Panc1 (cell line): ENCODE results near the gene RAMP2.

Experiments used
- POLR2AphosphoS5 ChIP-seq: IDR thresholded peaks from 2 replicates; pipeline ENCODE4 v1.6.1; 2012; ENCODE audit warnings: mild to moderate bottlenecking, low read depth, low read length, moderate library complexity
- SIN3A ChIP-seq: IDR thresholded peaks from 2 replicates; pipeline ENCODE4 v1.6.1; 2012; ENCODE audit warnings: low read depth, mild to moderate bottlenecking, low read length, moderate library complexity, borderline replicate concordance; ENCODE audit not compliant: insufficient read depth
- TCF7L2 ChIP-seq: IDR thresholded peaks from 2 replicates; pipeline ENCODE4 v1.6.1; 2011; ENCODE audit warnings: mild to moderate bottlenecking, low read depth, low read length, inconsistent platforms
- TF ChIP-seq, protein P1 (sequence below): fragments of 450-650 bp; IDR thresholded peaks from 2 replicates; pipeline ENCODE4 v1.5.1; 2017; ENCODE audit warnings: mild to moderate bottlenecking
- TF ChIP-seq, protein P2 (sequence below), 2 experiments: IDR thresholded peaks; 2 replicates each; pipeline ENCODE4 v1.6.1; 2011 to 2012; ENCODE audit warnings: low read depth in 2 of 2, control low read depth in 1 of 2, low read length in 1 of 2, mild to moderate bottlenecking in 1 of 2, moderate library complexity in 1 of 2; ENCODE audit not compliant: insufficient read depth in 1 of 2

DNA sequence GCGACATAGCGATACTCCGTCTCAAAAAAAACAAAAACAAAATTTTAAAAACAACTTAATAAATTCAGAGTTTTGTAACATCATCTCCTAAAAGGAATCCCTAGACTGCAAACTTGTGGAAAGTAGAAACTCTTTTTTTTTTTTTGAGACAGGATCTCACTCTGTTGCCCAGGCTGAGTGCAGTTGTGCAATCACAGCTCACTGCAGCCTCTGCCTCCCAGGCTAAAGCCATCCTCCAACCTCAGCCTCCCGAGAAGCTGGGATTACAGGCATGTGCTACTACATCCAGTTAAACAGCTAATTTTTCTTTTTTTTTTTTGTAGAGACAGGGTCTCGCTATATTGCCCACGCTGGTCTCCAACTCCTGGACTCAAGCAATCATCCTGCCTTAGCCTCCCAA, 35.9 kb upstream of the RAMP2 start:
- TF ChIP-seq SIN3A (no peak), POLR2AphosphoS5 (no peak), TCF7L2 (no peak)
- TF ChIP-seq, protein P1, sequence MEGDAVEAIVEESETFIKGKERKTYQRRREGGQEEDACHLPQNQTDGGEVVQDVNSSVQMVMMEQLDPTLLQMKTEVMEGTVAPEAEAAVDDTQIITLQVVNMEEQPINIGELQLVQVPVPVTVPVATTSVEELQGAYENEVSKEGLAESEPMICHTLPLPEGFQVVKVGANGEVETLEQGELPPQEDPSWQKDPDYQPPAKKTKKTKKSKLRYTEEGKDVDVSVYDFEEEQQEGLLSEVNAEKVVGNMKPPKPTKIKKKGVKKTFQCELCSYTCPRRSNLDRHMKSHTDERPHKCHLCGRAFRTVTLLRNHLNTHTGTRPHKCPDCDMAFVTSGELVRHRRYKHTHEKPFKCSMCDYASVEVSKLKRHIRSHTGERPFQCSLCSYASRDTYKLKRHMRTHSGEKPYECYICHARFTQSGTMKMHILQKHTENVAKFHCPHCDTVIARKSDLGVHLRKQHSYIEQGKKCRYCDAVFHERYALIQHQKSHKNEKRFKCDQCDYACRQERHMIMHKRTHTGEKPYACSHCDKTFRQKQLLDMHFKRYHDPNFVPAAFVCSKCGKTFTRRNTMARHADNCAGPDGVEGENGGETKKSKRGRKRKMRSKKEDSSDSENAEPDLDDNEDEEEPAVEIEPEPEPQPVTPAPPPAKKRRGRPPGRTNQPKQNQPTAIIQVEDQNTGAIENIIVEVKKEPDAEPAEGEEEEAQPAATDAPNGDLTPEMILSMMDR = no peak
- TF ChIP-seq, protein P2, sequence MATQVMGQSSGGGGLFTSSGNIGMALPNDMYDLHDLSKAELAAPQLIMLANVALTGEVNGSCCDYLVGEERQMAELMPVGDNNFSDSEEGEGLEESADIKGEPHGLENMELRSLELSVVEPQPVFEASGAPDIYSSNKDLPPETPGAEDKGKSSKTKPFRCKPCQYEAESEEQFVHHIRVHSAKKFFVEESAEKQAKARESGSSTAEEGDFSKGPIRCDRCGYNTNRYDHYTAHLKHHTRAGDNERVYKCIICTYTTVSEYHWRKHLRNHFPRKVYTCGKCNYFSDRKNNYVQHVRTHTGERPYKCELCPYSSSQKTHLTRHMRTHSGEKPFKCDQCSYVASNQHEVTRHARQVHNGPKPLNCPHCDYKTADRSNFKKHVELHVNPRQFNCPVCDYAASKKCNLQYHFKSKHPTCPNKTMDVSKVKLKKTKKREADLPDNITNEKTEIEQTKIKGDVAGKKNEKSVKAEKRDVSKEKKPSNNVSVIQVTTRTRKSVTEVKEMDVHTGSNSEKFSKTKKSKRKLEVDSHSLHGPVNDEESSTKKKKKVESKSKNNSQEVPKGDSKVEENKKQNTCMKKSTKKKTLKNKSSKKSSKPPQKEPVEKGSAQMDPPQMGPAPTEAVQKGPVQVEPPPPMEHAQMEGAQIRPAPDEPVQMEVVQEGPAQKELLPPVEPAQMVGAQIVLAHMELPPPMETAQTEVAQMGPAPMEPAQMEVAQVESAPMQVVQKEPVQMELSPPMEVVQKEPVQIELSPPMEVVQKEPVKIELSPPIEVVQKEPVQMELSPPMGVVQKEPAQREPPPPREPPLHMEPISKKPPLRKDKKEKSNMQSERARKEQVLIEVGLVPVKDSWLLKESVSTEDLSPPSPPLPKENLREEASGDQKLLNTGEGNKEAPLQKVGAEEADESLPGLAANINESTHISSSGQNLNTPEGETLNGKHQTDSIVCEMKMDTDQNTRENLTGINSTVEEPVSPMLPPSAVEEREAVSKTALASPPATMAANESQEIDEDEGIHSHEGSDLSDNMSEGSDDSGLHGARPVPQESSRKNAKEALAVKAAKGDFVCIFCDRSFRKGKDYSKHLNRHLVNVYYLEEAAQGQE (IDR thresholded peaks at IDR 0.05; ENCODE audit: insufficient read depth in 1 of 2, low read depth in 2 of 2, low read length in 1 of 2) = no peak
